ENCODE results near the gene FPGS. TPM values are rescaled to one million over a fixed set of nuclear protein-coding genes. Genes with fewer than 3 reads are reported as not detected.
A peak's percentile ranks its signal among the peaks of the same experiment; 100 is the strongest.

Gene FPGS
- total RNA-seq, 1 experiment from 2014 or later, result 70.6 TPM

DNA sequence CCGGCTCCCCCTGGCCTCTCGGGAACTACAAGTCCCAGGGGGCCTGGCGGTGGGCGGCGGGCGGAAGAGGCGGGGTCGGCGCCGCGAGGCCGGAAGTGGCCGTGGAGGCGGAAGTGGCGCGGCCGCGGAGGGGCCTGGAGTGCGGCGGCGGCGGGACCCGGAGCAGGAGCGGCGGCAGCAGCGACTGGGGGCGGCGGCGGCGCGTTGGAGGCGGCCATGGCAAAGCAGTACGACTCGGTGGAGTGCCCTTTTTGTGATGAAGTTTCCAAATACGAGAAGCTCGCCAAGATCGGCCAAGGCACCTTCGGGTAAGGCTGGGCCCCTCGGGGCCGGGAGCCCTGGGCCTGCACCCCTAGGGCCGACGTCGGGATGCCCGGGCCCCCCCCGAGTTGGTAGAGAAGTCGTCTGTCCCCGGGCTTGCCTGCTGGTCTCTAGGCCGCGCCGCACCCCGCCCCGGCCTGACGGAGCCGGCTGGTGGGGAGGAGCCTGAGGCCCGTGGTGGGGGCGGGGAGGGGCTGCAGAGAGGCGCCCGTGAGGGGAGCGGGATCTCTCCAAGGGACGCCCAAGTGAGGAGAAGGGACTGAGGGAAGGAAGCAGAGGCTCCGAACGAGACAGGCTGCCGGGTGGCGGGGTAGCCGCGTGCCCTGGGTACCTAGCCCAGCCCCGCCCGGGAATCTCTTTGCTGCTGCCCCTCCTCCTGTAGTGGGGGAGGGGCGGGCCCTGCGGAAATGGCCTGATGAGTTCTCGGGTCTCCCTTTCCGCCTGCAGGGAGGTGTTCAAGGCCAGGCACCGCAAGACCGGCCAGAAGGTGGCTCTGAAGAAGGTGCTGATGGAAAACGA is 16.5 kb upstream of the FPGS start, which contains the start of gene CDK9 (continued):
- TF ChIP-seq ZNF274 (IDR thresholded peaks at IDR 0.05; ENCODE audit: low read depth, low read length), result no peak
- TF ChIP-seq SP1 (IDR thresholded peaks at IDR 0.05; ENCODE audit: low read depth), result no peak
- peak; percentile 96 for TF ChIP-seq ZFX (IDR thresholded peaks at IDR 0.05)
- no peak for TF ChIP-seq POLR2A (IDR thresholded peaks at IDR 0.05; ENCODE audit: borderline replicate concordance, extremely low read depth, insufficient read depth, insufficient read length)
- no peak for TF ChIP-seq CBX3 (IDR thresholded peaks at IDR 0.05; ENCODE audit: low read depth)
- TF ChIP-seq EZH2phosphoT487 (IDR thresholded peaks at IDR 0.05; ENCODE audit: borderline replicate concordance), result no peak

DNA sequence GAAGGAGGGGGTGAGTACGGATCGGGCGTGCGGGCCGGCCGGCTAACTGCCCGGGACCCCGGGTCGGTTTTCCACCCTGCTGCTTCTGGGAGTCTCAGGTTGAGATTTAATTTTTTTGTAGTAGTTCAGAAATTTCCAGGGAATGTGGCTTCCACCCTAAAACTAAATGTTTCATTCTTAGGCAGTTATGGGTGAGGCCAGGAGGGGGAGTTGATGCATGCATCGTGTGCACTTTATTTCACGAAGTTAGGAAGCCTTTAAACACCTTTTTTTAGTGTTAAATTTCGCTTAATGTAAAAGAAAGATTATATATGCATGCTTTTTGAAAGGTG is 15.9 kb upstream of the FPGS start:
- no peaks in the 10 kb centered on the region for H3K27me3 ChIP-seq (ENCODE audit: insufficient read depth, low read length)
- H2AFZ ChIP-seq (ENCODE audit: low read depth, low read length, poor library complexity, severe bottlenecking), result no peak overlapping the region
- H3K36me3 ChIP-seq (ENCODE audit: control insufficient read depth in 1 of 2, insufficient read depth in 2 of 2, low read length in 2 of 2), result peaks cover 35 to 47% of the 10 kb centered on the region in 2 experiments
- H3K9me2 ChIP-seq (ENCODE audit: insufficient read depth), result no peaks in the 10 kb centered on the region
- H3K9ac ChIP-seq (ENCODE audit: low read length), result peak overlapping the region; percentile 89
- H3K4me1 ChIP-seq (ENCODE audit: control insufficient read depth in 1 of 2, insufficient read depth in 2 of 2, low read length in 2 of 2), result peaks cover 11 to 14% of the 10 kb centered on the region in 2 experiments; a peak in 3 of 4 replicates
- peak overlapping the region; percentile 87 for H3K4me2 ChIP-seq (ENCODE audit: low read length)
- H4K20me1 ChIP-seq (ENCODE audit: insufficient read depth), result peaks cover 31% of the 10 kb centered on the region; the same call in 1 of the 2 replicates
- ChIA-PET POLR2A (no interaction called here), RAD21 (ENCODE audit: low non-redundant PET in 1 of 2, low total read pairs in 2 of 2, uncharacterized antibody in 2 of 2, unreplicated experiment in 2 of 2) (no interaction called here), CTCF (no interaction called here)
- no peaks in the 10 kb centered on the region for H3K9me3 ChIP-seq (ENCODE audit: control insufficient read depth in 1 of 2, insufficient read depth in 1 of 2, low read depth in 1 of 2, low read length in 2 of 2)
- intact Hi-C loops (cut with micrococcal nuclease), result loop anchor here (5.0 kb wide), 1 partner anchor 131 kb away; the partner anchor contains the start of gene ST6GALNAC4
- ATAC-seq (no peak), DNase-seq (ENCODE audit: low read depth, low spot score) (no peak)
- H3K27ac ChIP-seq (ENCODE audit: low read depth, low read length), result peak overlapping the region; percentile 98
- BruUV-seq (replicated peaks), result no TSS peak
- peak overlapping the region; percentile 76 to 90 for H3K4me3 ChIP-seq (replicated peaks in 1 of 2; ENCODE audit: low read depth in 1 of 2, low read length in 2 of 2)
- TF ChIP-seq ZBTB33 (IDR thresholded peaks at IDR 0.05; ENCODE audit: extremely low read depth, insufficient replicate concordance, low read length) (no peak), EGR1 (IDR thresholded peaks at IDR 0.05; ENCODE audit: low read depth) (no peak)
- TF ChIP-seq, protein P1, sequence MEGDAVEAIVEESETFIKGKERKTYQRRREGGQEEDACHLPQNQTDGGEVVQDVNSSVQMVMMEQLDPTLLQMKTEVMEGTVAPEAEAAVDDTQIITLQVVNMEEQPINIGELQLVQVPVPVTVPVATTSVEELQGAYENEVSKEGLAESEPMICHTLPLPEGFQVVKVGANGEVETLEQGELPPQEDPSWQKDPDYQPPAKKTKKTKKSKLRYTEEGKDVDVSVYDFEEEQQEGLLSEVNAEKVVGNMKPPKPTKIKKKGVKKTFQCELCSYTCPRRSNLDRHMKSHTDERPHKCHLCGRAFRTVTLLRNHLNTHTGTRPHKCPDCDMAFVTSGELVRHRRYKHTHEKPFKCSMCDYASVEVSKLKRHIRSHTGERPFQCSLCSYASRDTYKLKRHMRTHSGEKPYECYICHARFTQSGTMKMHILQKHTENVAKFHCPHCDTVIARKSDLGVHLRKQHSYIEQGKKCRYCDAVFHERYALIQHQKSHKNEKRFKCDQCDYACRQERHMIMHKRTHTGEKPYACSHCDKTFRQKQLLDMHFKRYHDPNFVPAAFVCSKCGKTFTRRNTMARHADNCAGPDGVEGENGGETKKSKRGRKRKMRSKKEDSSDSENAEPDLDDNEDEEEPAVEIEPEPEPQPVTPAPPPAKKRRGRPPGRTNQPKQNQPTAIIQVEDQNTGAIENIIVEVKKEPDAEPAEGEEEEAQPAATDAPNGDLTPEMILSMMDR (IDR thresholded peaks at IDR 0.05 in 2 of 3, conservative IDR thresholded peaks at IDR 0.05 in 1 of 3; ENCODE audit: borderline replicate concordance in 1 of 3, insufficient read depth in 1 of 3, low read depth in 2 of 3, low read length in 2 of 3), result peak in 2 of 3 experiments; percentile 41 to 57; a peak in 3 of 6 replicates
- peaks cover 50% of the 10 kb centered on the region for H3K79me2 ChIP-seq (ENCODE audit: insufficient read depth, low read length)
